C4-2B (cell line): Measurements from ENCODE around the gene MAN1A1.

Experiments
- CTCF ChIP-seq: fragments of 450-650 bp; conservative IDR thresholded peaks from 2 replicates; pipeline ENCODE4 v1.5.1; 2017; ENCODE audit warnings: mild to moderate bottlenecking
- ZFX ChIP-seq: fragments of 450-650 bp; IDR thresholded peaks from 2 replicates; pipeline ENCODE4 v1.6.1; 2017

DNA sequence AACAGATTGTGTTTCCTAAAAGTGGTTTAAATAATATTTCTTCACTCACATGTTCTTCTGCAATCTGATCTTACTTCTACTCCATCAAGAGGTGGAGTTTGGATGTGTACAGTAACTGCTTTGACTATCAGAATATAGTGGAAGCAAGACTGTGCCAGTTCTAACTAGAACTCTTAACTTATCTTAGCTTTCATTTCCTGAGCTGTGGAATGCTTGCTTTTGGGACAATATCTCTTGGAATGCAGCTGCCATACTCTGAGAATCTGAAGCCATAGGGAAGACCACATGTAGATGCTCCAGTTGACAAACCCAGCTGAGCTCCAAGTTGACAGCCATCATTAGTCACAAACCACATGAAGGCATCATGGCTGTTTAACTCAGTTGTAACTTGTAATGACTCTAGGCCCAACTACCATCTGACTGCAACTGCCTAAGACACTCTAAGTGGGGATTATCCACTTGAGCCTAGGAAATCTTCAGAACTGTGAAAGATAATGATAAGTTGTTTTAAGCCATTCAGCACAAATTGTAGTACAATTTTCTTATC lies 40.8 kb upstream of the MAN1A1 start:
- TF ChIP-seq CTCF (no peak), ZFX (no peak)
